HG02870 (cell line): ENCODE results near the gene JUNB.

Source experiments
- ATAC-seq: cut with Tn5 transposase; IDR thresholded peaks from one replicate; pipeline ENCODE4 v1.9.1; 2021; ENCODE audit warnings: mild to moderate bottlenecking, moderate library complexity; ENCODE audit not compliant: unreplicated experiment

The JUNB gene

DNA sequence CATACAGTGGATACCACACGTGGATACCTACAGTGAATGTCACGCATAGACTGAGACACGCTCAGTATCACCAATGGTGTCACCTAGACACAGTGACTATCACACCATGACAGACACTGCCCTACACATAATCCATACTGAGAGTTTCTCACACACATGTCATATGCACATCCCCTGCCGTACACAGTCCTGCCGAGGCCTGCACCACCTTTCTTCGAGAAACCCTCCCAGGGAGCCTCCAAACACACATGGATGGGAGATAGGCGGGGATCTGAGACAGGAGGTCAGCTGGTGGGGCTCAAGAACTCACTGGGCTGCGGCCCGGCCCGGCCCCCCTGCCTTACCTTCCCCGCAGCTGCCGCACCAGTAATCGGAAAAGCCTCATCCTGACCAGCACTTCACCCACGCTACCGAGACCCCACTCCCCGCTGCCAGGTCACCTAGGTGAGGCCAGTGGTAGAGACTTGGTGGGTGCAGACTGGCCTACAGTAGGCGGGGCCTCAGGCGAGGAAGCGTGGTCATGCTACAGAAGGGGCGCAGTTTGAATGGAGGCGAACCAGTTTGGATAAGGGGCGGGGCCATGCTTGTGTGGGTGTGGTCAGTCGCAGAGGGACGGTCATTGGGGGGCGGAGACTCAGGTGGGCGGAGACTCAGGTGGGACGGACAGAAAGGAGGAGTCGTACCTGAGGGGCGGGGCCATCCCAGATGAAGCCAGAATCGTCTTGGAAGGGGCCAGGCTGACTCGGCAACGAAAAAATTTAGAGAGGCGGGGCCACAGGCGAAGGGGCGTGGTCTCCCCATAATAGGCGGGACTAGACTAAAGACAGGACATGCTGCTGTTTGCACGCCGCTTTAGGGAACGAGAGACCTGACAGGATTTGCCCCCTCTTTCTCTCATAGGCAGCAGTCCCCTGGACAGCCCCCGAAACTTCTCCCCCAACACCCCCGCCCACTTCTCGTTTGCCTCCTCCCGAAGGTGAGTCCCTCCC lies 49.1 kb downstream of the JUNB start:
- ATAC-seq: no peak

DNA sequence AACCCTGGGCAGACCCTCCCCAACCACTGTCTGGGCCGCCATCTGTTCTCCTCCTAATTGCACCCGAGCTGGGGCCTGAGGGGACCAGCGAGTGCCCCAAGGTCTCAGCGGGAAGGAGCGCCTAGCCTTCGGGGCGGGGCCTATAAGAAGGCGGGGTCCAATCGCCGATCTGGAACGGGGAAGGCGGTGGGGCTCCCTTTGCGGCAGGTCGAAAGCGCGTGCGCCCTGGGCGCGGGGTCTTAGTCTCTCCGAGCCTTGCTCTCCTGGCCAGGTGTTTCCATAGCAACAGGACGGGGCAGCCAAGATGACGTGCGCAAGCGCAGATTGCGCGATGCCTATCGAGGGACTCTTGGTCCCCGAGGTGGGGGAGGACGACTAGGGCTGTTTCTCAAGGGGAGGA lies 49.8 kb downstream of the JUNB start:
- no peak for ATAC-seq

DNA sequence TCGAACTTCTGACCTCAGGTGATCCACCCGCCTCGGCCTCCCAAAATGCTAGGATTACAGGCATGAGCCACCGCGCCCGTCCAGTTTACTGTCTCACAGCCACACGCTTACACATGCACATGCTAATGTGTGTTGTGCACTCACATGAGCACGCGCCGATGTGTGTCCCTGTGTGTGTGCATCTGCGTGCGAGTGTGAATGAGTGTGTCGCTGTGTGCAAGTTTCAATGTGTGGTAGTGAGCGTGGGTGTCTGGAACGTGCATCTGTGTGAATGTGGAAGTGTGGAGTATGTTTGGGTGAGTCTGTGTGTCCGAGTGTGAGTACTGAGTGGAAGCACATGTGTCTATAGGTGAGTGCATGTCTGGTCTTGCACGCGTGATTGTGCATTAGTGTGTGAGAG lies 51.2 kb downstream of the JUNB start:
- no peak for ATAC-seq
